Measurements from ENCODE around the gene C1orf35.

Gene C1orf35

GRCh38 chr1:228079013-228079412, 24.1 kb downstream of the C1orf35 start:
- DNase-seq (ENCODE audit: low spot score), result no peak

- DNase-seq (ENCODE audit: low spot score), result no peak
These were observed 25.4 kb downstream of the C1orf35 start for GRCh38 chr1:228077565-228078330.

GRCh38 chr1:228076796-228077430, 26.2 kb downstream of the C1orf35 start:
- no peak for DNase-seq (ENCODE audit: low spot score)

GRCh38 chr1:228075801-228076271, 27.3 kb downstream of the C1orf35 start:
- no peak for DNase-seq (ENCODE audit: low spot score)

- DNase-seq (ENCODE audit: low spot score), result no peak
These were observed 28.0 kb downstream of the C1orf35 start for GRCh38 chr1:228074954-228075730.

GRCh38 chr1:228073857-228074545, 29.1 kb downstream of the C1orf35 start:
- DNase-seq (ENCODE audit: low spot score), result no peak

- no peak for DNase-seq (ENCODE audit: low spot score)
These were observed 29.9 kb downstream of the C1orf35 start for GRCh38 chr1:228073061-228073856.

GRCh38 chr1:228072658-228073043, 30.5 kb downstream of the C1orf35 start:
- no peak for DNase-seq (ENCODE audit: low spot score)

GRCh38 chr1:228071839-228072657, 31.1 kb downstream of the C1orf35 start:
- no peak for DNase-seq (ENCODE audit: low spot score)

- DNase-seq (ENCODE audit: low spot score), result no peak
These were observed 32.3 kb downstream of the C1orf35 start for GRCh38 chr1:228070851-228071250.

GRCh38 chr1:228070173-228070572, 33.0 kb downstream of the C1orf35 start:
- no peak for DNase-seq (ENCODE audit: low spot score)

GRCh38 chr1:228068359-228068758, 34.8 kb downstream of the C1orf35 start:
- DNase-seq (ENCODE audit: low spot score), result no peak

- no peak for DNase-seq (ENCODE audit: low spot score)
These were observed 36.1 kb downstream of the C1orf35 start for GRCh38 chr1:228066891-228067654.

- no peak for DNase-seq (ENCODE audit: low spot score)
These were observed 36.7 kb downstream of the C1orf35 start for GRCh38 chr1:228066416-228066815.

- no peak for DNase-seq (ENCODE audit: low spot score)
These were observed 37.4 kb downstream of the C1orf35 start for GRCh38 chr1:228065543-228066347.

- no peak for DNase-seq (ENCODE audit: low spot score)
These were observed 38.2 kb downstream of the C1orf35 start for GRCh38 chr1:228064741-228065542.

GRCh38 chr1:228064296-228064695, 38.8 kb downstream of the C1orf35 start:
- no peak for DNase-seq (ENCODE audit: low spot score)
